ENCODE measurements around the gene DNM2. TPM values are rescaled to one million over a fixed set of nuclear protein-coding genes. Genes with fewer than 3 reads are reported as not detected.
A peak's percentile ranks its signal among the peaks of the same experiment; 100 is the strongest.

DNM2 gene
- total RNA-seq, 1 donor from 2014 or later: 129 TPM

DNA sequence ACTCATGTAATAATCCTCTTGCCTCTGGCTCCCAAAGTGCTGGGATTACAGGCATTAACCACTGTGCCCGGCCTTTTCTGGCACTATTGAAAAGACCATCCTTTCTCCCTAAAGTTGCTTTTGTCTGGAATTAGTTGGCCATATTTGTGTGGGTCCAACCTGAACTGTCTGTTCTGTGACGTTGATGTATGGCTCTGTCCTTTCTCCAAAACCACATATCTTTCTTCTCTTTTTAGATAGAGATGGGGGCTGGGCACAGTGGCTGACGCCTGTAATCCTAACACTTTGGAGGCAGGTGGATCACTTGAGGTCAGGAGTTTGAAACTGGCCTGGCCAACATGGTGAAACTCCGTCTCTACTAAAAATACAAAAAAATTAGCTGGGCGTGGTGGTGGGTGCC, 17.9 kb downstream of the DNM2 start:
- Mint-ChIP-seq H3K36me3 (ENCODE audit: low read depth, unreplicated experiment) (peaks cover 25% of the 10 kb centered on the region), H3K9me3 (ENCODE audit: unreplicated experiment) (peaks cover 9% of the 10 kb centered on the region), H3K4me1 (ENCODE audit: low read depth, unreplicated experiment) (peaks cover 2% of the 10 kb centered on the region), H3K27ac (ENCODE audit: unreplicated experiment) (no peak overlapping the region), H3K4me3 (ENCODE audit: unreplicated experiment) (no peak overlapping the region), H3K27me3 (ENCODE audit: low read depth, unreplicated experiment) (no peaks in the 10 kb centered on the region)
- no peaks in the 10 kb centered on the region for H3K4me1 ChIP-seq (ENCODE audit: insufficient read depth, low read length)
- no peak overlapping the region for H3K4me3 ChIP-seq (ENCODE audit: insufficient read depth, low read depth, low read length)
- H3K4me2 ChIP-seq (ENCODE audit: low read length): no peak overlapping the region
- TF ChIP-seq, protein P1, sequence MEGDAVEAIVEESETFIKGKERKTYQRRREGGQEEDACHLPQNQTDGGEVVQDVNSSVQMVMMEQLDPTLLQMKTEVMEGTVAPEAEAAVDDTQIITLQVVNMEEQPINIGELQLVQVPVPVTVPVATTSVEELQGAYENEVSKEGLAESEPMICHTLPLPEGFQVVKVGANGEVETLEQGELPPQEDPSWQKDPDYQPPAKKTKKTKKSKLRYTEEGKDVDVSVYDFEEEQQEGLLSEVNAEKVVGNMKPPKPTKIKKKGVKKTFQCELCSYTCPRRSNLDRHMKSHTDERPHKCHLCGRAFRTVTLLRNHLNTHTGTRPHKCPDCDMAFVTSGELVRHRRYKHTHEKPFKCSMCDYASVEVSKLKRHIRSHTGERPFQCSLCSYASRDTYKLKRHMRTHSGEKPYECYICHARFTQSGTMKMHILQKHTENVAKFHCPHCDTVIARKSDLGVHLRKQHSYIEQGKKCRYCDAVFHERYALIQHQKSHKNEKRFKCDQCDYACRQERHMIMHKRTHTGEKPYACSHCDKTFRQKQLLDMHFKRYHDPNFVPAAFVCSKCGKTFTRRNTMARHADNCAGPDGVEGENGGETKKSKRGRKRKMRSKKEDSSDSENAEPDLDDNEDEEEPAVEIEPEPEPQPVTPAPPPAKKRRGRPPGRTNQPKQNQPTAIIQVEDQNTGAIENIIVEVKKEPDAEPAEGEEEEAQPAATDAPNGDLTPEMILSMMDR (IDR thresholded peaks at IDR 0.05; ENCODE audit: insufficient read depth, low read depth, low read length): no peak
- no peak for TF ChIP-seq EZH2 (IDR thresholded peaks at IDR 0.05; ENCODE audit: insufficient read depth, low read length)
- H3K9me3 ChIP-seq (ENCODE audit: insufficient read depth, low read depth, low read length): no peaks in the 10 kb centered on the region
- H3K27me3 ChIP-seq (ENCODE audit: insufficient read depth, low read length): no peaks in the 10 kb centered on the region
- peaks cover 74% of the 10 kb centered on the region for H4K20me1 ChIP-seq (ENCODE audit: insufficient read depth, low read length)
- no peaks in the 10 kb centered on the region for H3K36me3 ChIP-seq (ENCODE audit: insufficient read depth, low read length)
- no peak overlapping the region for H3K9ac ChIP-seq (ENCODE audit: low read length)
- no peak overlapping the region for H2AFZ ChIP-seq (ENCODE audit: low read depth, low read length)
- DNase-seq (ENCODE audit: low read depth) (no peak), FAIRE-seq (no peak)
- H3K79me2 ChIP-seq (ENCODE audit: insufficient read depth, low read length): peaks cover 84% of the 10 kb centered on the region
- H3K27ac ChIP-seq (ENCODE audit: low read depth, low read length): no peak overlapping the region

DNA sequence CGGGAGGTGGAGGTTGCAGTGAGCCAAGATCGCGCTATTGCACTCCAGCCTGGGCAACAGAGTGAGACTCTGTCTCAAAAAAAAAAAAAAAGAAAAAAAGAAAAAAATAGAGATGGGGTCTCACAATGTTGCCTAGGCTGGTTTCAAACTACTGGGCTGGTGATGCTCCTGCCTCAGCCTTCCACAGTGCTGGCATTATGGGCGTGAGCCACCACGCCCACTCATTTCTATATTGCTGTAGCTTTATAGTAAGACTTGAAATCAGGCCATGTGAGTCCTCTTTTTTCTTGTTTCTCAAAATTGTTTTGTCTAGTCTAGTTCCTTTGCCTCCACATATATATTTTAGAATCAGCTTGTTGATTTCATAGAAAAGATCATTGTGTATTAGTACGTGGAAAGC, 18.3 kb downstream of the DNM2 start:
- peaks cover 84% of the 10 kb centered on the region for H3K79me2 ChIP-seq (ENCODE audit: insufficient read depth, low read length)
- H3K4me2 ChIP-seq (ENCODE audit: low read length): no peak overlapping the region
- peaks cover 74% of the 10 kb centered on the region for H4K20me1 ChIP-seq (ENCODE audit: insufficient read depth, low read length)
- Mint-ChIP-seq H3K27me3 (ENCODE audit: low read depth, unreplicated experiment) (no peaks in the 10 kb centered on the region), H3K4me3 (ENCODE audit: unreplicated experiment) (no peak overlapping the region), H3K36me3 (ENCODE audit: low read depth, unreplicated experiment) (peaks cover 25% of the 10 kb centered on the region), H3K9me3 (ENCODE audit: unreplicated experiment) (peaks cover 9% of the 10 kb centered on the region), H3K4me1 (ENCODE audit: low read depth, unreplicated experiment) (peaks cover 2% of the 10 kb centered on the region), H3K27ac (ENCODE audit: unreplicated experiment) (no peak overlapping the region)
- H3K27me3 ChIP-seq (ENCODE audit: insufficient read depth, low read length): no peaks in the 10 kb centered on the region
- FAIRE-seq: no peak
- H3K9me3 ChIP-seq (ENCODE audit: insufficient read depth, low read depth, low read length): no peaks in the 10 kb centered on the region
- H3K36me3 ChIP-seq (ENCODE audit: insufficient read depth, low read length): no peaks in the 10 kb centered on the region
- H3K9ac ChIP-seq (ENCODE audit: low read length): no peak overlapping the region
- H3K4me3 ChIP-seq (ENCODE audit: insufficient read depth, low read depth, low read length): no peak overlapping the region
- no peaks in the 10 kb centered on the region for H3K4me1 ChIP-seq (ENCODE audit: insufficient read depth, low read length)
- TF ChIP-seq EZH2 (IDR thresholded peaks at IDR 0.05; ENCODE audit: insufficient read depth, low read length): no peak
- TF ChIP-seq, protein P1 (IDR thresholded peaks at IDR 0.05; ENCODE audit: insufficient read depth, low read depth, low read length): no peak
- H3K27ac ChIP-seq (ENCODE audit: low read depth, low read length): no peak overlapping the region
- DNase-seq (ENCODE audit: low read depth): no peak
- H2AFZ ChIP-seq (ENCODE audit: low read depth, low read length): no peak overlapping the region

DNA sequence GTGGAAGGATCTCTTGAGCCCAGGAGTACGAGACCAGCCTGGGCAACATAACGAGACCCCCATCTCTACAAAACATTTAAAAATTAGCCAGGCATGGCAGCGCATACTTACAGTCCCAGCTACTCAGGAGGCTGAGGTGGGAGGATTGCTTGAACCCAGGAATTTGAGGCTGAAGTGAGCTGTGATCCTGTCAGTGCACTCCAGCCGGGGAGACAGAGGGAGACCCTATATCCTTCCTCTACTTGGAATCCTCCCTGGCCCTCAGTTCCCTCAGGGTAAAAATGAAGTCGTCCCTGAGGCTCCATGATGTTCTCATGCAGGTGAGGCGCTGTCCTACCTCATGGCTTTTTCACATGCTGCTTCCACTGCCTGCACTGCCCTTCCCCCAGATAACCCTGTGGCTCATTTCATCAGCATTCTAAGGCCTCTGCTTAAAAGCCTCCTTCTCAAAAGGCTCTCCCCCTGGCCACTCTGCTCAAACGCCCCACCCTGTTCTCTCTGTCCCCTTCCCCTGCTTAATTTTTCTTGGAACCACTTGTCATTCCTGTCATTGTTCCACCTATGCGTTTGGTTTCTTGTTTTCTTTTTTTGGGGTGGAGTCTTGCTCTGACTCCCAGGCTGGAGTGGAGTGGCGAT, 19.2 kb downstream of the DNM2 start:
- peaks cover 83% of the 10 kb centered on the region for H3K79me2 ChIP-seq (ENCODE audit: insufficient read depth, low read length)
- DNase-seq (ENCODE audit: low read depth) (no peak), FAIRE-seq (no peak)
- no peaks in the 10 kb centered on the region for H3K9me3 ChIP-seq (ENCODE audit: insufficient read depth, low read depth, low read length)
- H3K27ac ChIP-seq (ENCODE audit: low read depth, low read length): no peak overlapping the region
- H3K36me3 ChIP-seq (ENCODE audit: insufficient read depth, low read length): no peaks in the 10 kb centered on the region
- Mint-ChIP-seq H3K27me3 (ENCODE audit: low read depth, unreplicated experiment) (no peaks in the 10 kb centered on the region), H3K4me3 (ENCODE audit: unreplicated experiment) (no peak overlapping the region), H3K4me1 (ENCODE audit: low read depth, unreplicated experiment) (peaks cover 2% of the 10 kb centered on the region), H3K9me3 (ENCODE audit: unreplicated experiment) (peaks cover 9% of the 10 kb centered on the region), H3K36me3 (ENCODE audit: low read depth, unreplicated experiment) (peaks cover 27% of the 10 kb centered on the region), H3K27ac (ENCODE audit: unreplicated experiment) (peak overlapping the region; percentile 50)
- no peak overlapping the region for H2AFZ ChIP-seq (ENCODE audit: low read depth, low read length)
- peaks cover 75% of the 10 kb centered on the region for H4K20me1 ChIP-seq (ENCODE audit: insufficient read depth, low read length)
- H3K4me3 ChIP-seq (ENCODE audit: insufficient read depth, low read depth, low read length): no peak overlapping the region
- no peaks in the 10 kb centered on the region for H3K4me1 ChIP-seq (ENCODE audit: insufficient read depth, low read length)
- H3K9ac ChIP-seq (ENCODE audit: low read length): no peak overlapping the region
- no peak overlapping the region for H3K4me2 ChIP-seq (ENCODE audit: low read length)
- no peak for TF ChIP-seq EZH2 (IDR thresholded peaks at IDR 0.05; ENCODE audit: insufficient read depth, low read length)
- TF ChIP-seq, protein P1 (IDR thresholded peaks at IDR 0.05; ENCODE audit: insufficient read depth, low read depth, low read length): no peak
- H3K27me3 ChIP-seq (ENCODE audit: insufficient read depth, low read length): no peaks in the 10 kb centered on the region

Data from astrocyte (in vitro differentiated cells and primary cell).